Prostate gland (tissue), 2 donors: ENCODE measurements around the gene MYO1B.

Experiments
- CTCF ChIP-seq, 4 experiments: fragments of 200-600 bp in 2 of 4; fragments of 450-650 bp in 2 of 4; sonication (generic) in 2 of 4; IDR thresholded peaks; 1 replicate in 3 of 4; 2 replicates in 1 of 4; pipeline ENCODE4 v1.5.1; 2016 to 2019; ENCODE audit warnings: antibody characterized with exemption in 4 of 4, mild to moderate bottlenecking in 2 of 4, moderate library complexity in 2 of 4
- POLR2A ChIP-seq: fragments of 450-650 bp; IDR thresholded peaks from one replicate; pipeline ENCODE4 v1.6.1; 2016; ENCODE audit warnings: antibody characterized with exemption, mild to moderate bottlenecking

- no peak for TF ChIP-seq CTCF (IDR thresholded peaks at IDR 0.05)
- no peak for TF ChIP-seq POLR2A
Observed at GRCh38 chr2:191198271-191198670, 46.9 kb upstream of the MYO1B start.
